ENCODE data around the gene NBPF1.
"Not testable (repeated sequence)": the region's sequence is repeated elsewhere in the genome, so short reads cannot be mapped to it uniquely, and the experiment has no call there.

Gene NBPF1

DNA sequence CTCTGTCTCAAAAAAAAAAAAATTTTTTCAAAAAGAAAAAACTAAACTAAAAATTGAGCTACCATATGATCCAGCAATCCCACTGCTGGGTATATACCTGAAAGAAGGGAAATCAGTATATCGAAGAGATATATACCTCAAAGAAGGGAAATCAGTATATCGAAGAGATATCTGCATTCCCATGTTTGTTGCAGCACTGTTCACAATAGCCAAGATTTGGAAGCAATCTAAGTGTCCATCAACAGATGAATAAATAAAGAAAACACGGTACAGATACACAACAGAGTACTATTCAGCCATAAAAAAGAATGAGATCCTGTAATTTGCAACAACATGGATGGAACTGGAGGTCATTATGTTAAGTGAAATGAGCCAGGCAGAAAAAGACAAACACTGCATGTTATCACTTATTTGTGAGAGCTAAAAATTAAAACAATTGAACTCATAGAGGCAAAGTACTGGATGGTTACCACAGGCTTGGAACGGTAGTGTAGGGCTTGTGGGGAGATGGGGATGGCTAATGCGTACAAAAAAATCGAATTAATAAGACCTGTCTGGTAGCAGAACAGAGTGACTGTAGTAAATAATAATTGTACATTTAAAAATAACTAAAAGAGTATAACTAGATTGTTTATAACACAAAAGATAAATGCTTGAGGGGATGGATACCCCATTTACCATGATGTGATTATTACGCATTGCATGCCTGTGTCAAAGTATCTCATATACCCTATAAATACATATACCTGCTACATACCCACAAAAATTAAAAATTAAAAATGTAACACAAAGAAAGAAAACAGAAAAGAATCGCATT, 28.0 kb upstream of the NBPF1 start:
- DNase-seq (ENCODE audit: low read depth in 3 of 3) = not testable (repeated sequence)

GRCh38 chr1:16639091-16640031, 26.0 kb upstream of the NBPF1 start:
- not testable (repeated sequence) for DNase-seq (ENCODE audit: low read depth in 3 of 3)

GRCh38 chr1:16637941-16638778, 24.8 kb upstream of the NBPF1 start:
- DNase-seq (ENCODE audit: low read depth in 3 of 3) = not testable (repeated sequence)

- DNase-seq (ENCODE audit: low read depth in 3 of 3) = not testable (repeated sequence)
Measured at GRCh38 chr1:16636551-16637195, 23.3 kb upstream of the NBPF1 start.

DNA sequence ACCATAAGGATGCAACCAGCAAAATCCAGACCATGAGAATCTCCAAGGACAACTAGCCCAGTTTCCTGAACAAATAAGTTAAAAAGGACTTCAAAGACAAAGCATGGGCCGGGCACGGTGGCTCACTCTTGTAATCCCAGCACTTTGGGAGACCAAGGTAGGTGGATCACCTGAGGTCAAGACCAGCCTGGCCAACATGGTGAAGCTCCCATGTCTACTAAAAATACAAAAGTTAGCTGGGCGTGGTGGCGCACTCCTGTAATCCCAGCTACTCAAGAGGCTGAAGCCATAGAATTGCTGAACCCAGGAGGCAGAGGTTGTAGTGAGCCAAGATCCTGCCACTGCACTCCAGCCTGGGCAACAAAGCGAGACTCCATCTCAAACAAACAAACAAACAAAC, 22.6 kb upstream of the NBPF1 start:
- not testable (repeated sequence) for DNase-seq (ENCODE audit: low read depth in 3 of 3)

DNA sequence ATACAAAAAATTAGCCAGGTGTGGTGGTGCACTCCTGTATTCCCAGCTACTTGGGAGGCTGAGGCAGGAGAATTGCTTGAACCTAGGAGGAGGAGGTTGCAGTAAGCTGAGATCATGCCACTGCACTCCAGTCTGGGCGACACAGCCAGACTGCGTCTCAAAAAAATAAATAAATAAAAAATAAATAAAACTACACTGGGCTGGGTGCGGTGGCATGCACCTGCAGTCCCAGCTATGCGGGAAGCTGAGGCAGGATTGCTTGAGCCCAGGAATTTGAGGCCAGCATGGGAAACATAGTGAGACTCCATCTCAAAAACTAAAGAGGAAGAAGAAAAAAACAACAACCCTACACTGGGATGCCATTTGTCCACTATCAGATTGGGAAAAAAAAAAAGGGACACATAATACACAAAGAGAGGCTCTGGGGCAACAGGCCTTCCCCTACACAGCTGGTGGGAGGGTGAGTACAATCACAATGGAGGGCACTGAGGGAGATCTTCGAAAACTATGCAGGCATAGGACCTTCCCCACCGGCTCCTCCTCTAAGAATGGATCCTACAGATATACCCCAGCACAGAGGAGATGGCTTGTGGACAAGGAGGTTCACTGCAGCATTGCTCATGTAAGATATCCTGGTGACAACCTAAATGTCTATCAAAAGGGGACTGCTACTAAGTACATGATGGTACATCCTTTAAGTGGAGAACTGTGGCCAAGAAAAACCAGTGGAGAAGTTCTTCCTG, 20.3 kb upstream of the NBPF1 start:
- DNase-seq (ENCODE audit: low read depth in 3 of 3) = not testable (repeated sequence)

DNA sequence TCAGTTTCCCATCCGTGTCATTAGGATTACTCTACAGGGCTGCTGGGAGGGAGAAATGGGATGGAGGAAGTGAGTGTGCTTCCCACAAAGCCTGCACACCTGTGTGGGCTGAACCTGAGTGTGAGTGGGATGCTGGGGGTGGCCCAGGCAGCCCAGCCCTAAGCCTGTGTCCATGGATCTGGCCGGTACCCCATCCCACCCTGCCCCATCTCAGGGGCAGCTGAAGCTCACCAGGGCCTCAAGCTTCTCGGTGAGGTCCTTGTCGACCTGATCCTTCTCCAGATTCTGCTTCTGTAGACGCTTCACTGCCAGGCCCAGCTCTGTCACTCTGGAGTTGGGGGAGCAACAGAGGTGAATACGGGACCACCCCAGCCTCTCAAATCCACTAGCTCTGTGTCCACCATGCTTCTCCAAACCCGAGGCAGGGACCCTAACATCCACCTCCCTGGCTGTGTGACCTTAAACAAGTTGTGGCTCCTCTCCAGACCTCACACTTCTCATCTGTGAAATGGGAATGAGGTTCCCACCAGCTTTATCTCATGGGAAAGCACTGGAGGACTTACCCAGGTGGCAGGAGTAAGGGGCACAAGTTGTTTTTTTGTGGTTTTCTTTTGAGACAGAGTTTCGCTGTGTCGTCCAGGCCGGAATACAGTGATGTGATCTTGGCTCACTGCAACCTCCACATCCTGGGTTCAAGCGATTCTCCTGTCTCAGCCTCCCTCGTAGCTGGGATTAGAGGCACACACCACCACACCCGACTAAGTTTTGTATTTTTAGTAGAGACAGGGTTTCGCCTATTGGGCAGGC, 18.9 kb upstream of the NBPF1 start:
- DNase-seq (ENCODE audit: low read depth in 3 of 3) = not testable (repeated sequence)

DNA sequence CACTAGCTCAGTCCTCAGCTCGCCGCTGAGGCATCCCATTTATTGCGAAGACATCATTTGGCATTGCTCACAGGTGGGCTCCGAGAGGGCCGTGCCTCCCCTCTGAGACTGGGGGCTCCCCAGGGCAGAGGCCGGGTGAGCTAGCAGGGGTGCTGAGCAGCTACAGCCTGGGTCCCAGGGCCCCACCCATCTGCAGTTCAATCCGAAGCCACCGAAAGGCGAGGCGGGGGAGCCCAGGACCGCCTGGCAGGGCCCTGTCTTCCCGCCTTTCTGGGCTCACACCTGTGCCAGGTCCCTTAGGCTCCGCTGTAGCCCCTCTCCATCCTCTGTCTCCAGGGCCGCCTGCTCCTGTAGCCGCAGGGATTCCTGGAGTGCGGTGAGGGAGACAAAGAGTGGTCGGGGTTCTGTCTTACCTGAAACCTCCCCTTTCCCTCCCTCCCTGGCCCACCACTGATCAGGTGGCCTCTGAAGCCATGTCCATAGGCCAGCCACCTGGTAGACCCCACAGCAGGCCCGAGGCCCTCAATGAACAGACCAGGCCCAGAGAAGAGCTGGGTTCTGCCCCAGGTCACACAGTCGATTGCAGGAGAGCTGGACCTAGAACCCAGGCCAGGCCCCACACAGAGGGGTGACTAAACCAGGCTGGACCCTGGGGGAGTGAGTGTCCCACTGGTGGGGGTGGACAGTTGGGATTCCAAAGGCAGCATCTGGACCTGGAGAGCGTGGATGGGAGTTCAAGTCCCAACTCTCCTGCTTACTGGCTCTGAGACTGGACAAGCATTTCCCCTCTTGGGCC, 18.1 kb upstream of the NBPF1 start:
- no peak for DNase-seq (ENCODE audit: low read depth in 3 of 3)

- no peak for DNase-seq (ENCODE audit: low read depth in 3 of 3)
Measured at GRCh38 chr1:16630661-16631247, 17.4 kb upstream of the NBPF1 start.

GRCh38 chr1:16629916-16630530, 16.7 kb upstream of the NBPF1 start:
- DNase-seq (ENCODE audit: low read depth in 3 of 3) = not testable (repeated sequence)

- no peak for DNase-seq (ENCODE audit: low read depth in 3 of 3)
Measured at GRCh38 chr1:16628361-16629111, 15.2 kb upstream of the NBPF1 start.

DNA sequence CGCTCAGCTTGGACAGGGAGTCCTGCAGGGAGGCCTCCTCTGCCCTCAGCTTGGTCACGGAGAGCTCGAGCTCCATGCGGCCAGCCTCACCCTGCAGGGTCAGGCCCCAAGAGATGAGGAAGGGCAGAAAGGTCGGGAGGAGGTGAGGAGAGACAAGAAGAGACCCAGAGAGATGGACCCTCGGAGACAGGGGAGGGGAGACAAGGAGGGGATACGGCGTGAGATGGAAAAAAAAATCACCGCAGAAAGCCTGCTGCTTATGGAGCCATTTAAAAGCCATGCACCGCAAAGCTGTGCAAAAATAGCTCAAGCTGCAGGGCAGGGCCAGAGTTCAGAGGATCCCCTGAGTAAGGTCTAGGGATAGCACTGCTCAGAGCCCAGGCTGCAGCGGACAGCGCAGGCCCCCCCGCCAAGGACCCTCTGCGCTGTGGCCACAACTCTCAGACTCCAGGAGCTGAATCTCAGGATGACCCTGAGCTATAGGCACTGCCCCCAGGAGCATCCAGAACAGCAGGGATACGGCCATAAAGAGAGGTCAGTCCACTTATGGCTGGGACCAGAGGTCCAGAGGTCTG, 13.1 kb upstream of the NBPF1 start:
- not testable (repeated sequence) for DNase-seq (ENCODE audit: low read depth in 3 of 3)

GRCh38 chr1:16625497-16626408, 12.4 kb upstream of the NBPF1 start:
- no peak for DNase-seq (ENCODE audit: low read depth in 3 of 3)

- not testable (repeated sequence) for DNase-seq (ENCODE audit: low read depth in 3 of 3)
Measured at GRCh38 chr1:16623812-16624719, 10.7 kb upstream of the NBPF1 start.

GRCh38 chr1:16623337-16623736, 10.0 kb upstream of the NBPF1 start:
- not testable (repeated sequence) for DNase-seq (ENCODE audit: low read depth in 3 of 3)

Data from stimulated activated CD4-positive, alpha-beta T cell treated with anti-CD3 and anti-CD28 coated beads, TNF-alpha, amount 100 ng/mL, for 24 hours (primary cell).